GM19452 (cell line): ENCODE data around the gene KCNH6.
A peak's percentile ranks its signal among the peaks of the same experiment; 100 is the strongest.

Experiments used
- ATAC-seq: cut with Tn5 transposase; IDR thresholded peaks from one replicate; pipeline ENCODE4 v1.9.1; 2021; ENCODE audit not compliant: unreplicated experiment

KCNH6 gene

GRCh38 chr17:63523253-63523855, at the start of gene KCNH6:
Gene KCNH6 (plus strand): TSS chr17:63523358. CDS start chr17:63523414, 56 bp downstream.
- ATAC-seq: no peak

GRCh38 chr17:63474174-63474573, 49.0 kb upstream of the KCNH6 start:
- no peak for ATAC-seq

- no peak for ATAC-seq
These were observed 48.3 kb upstream of the KCNH6 start for GRCh38 chr17:63474586-63475460.

- ATAC-seq: no peak
These were observed 47.4 kb upstream of the KCNH6 start for GRCh38 chr17:63475491-63476412.

- ATAC-seq: no peak
These were observed 46.7 kb upstream of the KCNH6 start for GRCh38 chr17:63476459-63476853.

- ATAC-seq: no peak
These were observed 46.2 kb upstream of the KCNH6 start, which contains the start of gene ACE for GRCh38 chr17:63476854-63477479. Gene ACE (plus strand): TSS chr17:63477061. CDS start chr17:63477095, 34 bp downstream.

GRCh38 chr17:63477480-63478440, 45.4 kb upstream of the KCNH6 start:
- no peak for ATAC-seq

- ATAC-seq: peak; percentile 67
These were observed 44.2 kb upstream of the KCNH6 start for GRCh38 chr17:63478814-63479494.

- ATAC-seq: no peak
These were observed 43.5 kb upstream of the KCNH6 start for GRCh38 chr17:63479495-63480184.

GRCh38 chr17:63480192-63480784, 42.9 kb upstream of the KCNH6 start:
- no peak for ATAC-seq

GRCh38 chr17:63480826-63481487, 42.2 kb upstream of the KCNH6 start:
- no peak for ATAC-seq

GRCh38 chr17:63481488-63481870, 41.7 kb upstream of the KCNH6 start:
- ATAC-seq: no peak

- no peak for ATAC-seq
These were observed 40.6 kb upstream of the KCNH6 start for GRCh38 chr17:63482509-63482908.

GRCh38 chr17:63483038-63483437, 40.1 kb upstream of the KCNH6 start:
- ATAC-seq: no peak

GRCh38 chr17:63483655-63484575, 39.2 kb upstream of the KCNH6 start:
- no peak for ATAC-seq

GRCh38 chr17:63486317-63487013, 36.7 kb upstream of the KCNH6 start:
- ATAC-seq: no peak
